PC-3 (cell line): ENCODE measurements around the gene LGALS16.
"Not testable (repeated sequence)": the region's sequence is repeated elsewhere in the genome, so short reads cannot be mapped to it uniquely, and the experiment has no call there.

Experiments used
- CTCF ChIP-seq: fragments of 300-600 bp; sonication (generic); conservative IDR thresholded peaks from 2 replicates; pipeline ENCODE4 v1.5.1; 2017; ENCODE audit warnings: antibody characterized with exemption, low read depth, mild to moderate bottlenecking, low read length
- EZH2 ChIP-seq: fragments of 300-600 bp; sonication (generic); IDR thresholded peaks from one replicate; pipeline ENCODE4 v1.6.1; 2017; ENCODE audit warnings: antibody characterized with exemption, mild to moderate bottlenecking, low read length; ENCODE audit not compliant: unreplicated experiment
- EZH2phosphoT487 ChIP-seq: fragments of 300-600 bp; sonication (generic); IDR thresholded peaks from 2 replicates; pipeline ENCODE4 v1.6.1; 2018; ENCODE audit warnings: mild to moderate bottlenecking, antibody characterized with exemption, low read length, borderline replicate concordance

GRCh38 chr19:39688637-39689036 lies 32.9 kb downstream of the LGALS16 start:
- TF ChIP-seq EZH2phosphoT487, CTCF, EZH2: not testable (repeated sequence)
